AG20443 (cell line): ENCODE data around the gene CRYBB3.
"Not testable (repeated sequence)": the region's sequence is repeated elsewhere in the genome, so short reads cannot be mapped to it uniquely, and the experiment has no call there.

Experiments used
- DNase-seq: peaks from one replicate; pipeline ENCODE4 v3.0.0; 2012; ENCODE audit warnings: low spot score, mixed read lengths

The CRYBB3 gene

DNA sequence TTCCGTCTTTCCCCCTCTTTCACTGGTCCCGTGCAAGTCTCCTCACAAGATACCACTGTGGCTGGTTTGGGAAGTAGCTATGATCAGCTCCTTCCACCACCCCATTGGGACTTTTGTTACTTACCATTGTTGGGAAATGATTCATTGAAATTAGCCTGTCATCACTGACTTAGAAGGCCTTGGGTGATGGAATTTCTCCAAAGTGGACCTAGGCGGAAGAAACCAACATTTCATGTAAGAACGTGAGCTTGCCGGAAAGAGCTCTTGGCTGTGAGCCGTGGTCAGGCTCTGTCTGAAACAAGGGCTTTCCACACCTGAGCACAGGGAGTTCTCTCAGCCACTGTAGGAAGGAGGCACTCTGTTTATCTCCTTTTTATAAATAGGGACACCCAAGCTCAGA, 23.5 kb upstream of the CRYBB3 start:
- DNase-seq, result no peak

DNA sequence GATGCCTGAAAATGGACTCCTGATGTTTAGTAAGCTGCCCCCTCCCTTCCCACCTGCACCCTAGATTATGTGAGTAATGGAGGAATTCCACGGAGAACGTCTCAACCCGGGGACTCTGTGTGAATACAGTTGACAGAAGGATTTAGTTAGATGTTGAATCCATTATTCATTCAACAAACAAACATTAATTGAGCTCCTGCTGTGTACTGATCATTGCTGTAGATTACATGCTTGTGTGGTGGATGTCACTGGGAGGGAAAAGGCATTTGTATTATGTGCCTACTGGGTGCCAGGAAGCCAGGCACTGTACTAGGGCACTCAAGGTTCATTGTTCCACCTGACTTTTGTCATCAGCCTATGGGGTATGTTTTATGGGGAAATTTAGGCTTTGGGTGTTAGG, 22.9 kb upstream of the CRYBB3 start:
- no peak for DNase-seq

DNA sequence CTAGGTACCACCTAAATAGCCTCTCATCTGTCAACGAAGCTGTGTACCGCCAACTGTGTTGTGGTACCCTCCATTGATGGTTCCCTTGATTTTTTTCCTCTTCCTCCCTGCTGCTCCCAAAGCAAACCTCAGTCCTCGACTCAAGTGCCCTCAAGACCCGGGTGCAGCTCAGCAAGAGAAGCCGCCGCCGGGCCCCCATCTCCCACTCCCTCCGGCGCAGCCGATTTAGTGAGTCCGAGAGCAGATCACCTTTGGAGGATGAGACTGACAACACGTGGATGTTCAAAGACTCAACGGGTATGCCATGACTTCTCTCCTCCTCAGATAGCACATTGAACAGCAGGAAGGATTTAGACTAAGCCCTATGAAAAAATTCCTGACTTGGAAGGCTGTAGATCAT, 22.4 kb upstream of the CRYBB3 start:
- no peak for DNase-seq

DNA sequence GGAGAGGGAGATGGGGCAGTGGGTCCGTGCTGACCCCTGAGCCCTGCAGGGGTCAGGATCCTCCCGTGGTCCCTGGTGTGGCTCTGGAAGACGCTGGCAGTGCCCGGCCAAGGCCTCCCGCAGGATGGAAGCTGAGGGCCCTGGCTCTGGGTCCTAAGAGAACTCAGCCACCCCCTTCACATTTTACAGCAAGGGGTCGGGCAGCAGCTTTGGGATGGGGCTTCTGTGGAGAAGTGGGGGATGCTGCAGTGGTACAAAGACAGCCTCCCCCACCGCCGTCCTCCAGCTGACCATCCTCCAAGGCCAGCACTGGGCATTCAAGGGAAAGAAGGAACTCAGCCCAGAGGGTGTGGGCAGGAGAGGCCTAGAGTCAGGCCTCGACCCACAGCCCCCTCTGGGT, 21.8 kb upstream of the CRYBB3 start:
- no peak for DNase-seq

DNA sequence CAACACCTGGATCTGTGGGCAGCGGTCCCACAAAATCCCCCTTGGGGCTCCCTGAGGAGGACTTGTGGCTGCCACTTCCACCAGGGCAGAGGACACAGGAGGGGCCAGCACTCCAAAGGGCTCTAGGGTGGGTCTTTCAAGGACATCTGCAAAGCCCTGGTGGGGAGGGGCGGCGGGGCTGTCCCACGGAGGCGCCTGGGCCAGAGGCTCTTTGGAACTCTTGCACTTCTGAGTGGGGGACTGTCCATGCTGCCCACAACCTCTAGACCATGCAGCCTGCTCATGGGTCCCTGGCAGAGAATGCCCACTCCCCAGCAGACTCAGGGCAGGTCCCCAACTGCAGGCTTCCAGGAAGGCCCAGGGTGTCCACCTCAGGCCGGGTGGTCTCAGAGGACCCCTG, 21.3 kb upstream of the CRYBB3 start:
- not testable (repeated sequence) for DNase-seq

DNA sequence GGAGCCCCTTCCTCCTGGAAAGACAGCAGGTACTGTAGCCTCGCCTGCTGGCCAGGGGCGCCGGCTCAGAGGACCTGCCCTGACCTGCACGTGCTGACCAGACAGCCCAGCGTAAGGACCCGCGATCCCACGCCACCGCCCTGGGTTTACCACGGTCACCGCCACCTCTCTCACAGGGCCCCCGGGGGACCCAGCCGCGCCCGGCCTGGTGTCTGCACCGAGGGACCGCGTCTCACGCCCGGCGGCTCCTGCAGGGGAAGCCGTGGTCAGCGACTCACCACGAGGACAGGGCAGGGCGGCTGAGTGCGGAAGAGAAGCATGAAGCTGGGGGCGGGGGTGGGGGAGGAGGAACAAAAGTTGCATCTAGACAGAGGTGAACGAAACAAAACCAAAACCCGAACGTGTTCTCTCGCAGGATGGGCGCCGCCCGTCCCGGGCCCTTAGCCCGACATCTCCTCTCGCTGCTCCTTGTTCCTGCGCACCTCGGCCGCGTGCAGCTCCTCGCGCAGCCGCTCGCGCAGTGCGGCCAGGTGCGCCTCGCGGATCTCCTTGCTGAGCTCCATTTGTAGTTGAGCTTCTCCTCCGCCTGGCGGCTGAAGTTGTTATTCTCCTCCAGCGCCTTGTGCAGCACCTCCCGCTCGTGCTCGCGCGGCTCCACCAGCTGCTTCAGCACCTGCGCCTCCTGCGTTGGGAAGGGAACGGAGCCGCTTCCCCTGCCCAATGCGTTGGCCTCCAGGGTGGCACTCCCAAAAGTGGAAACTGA, 20.6 kb upstream of the CRYBB3 start:
- not testable (repeated sequence) for DNase-seq

DNA sequence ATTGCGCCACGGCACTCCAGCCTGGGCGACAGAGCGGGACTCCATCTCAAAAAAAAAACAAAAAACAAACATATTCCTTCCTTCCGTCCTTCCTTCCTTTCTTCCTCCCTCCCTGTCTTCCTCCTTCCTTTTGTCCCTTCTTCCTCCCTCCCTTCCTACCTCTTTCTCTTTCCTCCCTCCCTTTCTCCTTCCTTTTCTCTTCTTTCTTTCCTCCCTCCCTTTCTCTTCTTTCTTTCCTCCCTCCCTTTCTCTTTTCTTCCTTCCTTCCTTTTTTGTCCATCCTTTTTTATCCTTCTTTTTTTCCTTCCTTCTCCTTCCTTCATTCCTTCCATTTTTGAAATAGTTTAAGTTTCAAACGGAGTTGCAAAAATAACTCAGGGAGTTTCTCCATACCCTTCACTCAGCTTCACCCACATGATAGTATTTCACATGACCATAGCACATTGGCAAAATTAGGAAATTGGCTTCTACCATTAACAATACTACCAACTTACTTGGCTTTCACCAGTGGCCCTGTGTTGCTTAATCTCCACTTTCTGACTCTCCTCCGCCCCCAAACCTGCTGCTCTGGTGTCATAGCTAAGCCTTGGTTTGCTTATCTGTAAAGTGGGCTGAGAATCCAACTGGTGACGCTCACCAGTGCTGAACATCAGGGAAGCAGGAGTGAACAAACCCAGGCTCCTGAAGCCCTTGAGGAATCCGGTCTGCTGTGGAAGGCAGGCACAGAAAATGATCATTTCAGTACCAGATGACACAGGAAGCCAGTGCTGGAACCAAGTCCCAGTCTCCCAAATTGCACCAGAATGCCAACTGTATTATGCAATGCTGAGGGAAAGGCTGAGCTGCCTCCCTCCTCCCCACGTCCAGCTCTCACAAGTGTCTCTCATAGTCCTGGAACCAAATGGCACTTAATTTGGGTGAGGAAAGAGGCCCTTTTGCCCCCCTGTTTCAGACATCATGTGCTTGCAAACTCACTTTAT, 17.2 kb upstream of the CRYBB3 start:
- peak; percentile 42 for DNase-seq

DNA sequence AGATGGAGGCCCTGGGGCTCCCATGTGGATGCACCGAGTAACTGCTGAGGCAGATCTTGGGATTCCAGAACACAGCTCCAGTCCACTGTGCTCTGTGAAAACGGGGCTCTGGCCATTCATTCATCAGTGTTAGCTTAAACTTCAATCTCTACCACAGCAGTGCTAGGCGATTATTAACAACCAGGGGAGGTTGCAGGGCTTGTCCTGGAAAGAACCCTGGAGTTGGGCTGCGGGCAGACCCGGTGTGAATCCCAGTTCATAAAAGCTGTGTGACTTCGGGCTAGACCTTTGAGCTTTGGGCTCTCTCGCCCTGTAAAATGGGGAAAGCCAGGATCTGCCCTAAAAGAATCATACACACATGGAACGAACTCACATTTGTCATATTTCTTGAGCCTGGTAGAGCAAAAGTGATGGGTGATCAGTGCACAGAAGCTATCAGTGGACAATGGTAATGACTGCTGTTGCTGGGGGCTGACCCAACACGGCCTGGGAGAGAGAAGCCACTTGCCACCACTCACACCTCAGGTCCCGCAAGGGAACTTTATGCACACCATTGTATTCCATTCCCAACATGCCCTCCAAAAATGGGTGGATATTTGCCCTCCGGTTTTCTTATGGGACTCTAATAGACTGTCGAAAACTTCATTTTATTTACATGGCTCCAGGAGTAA, 15.6 kb upstream of the CRYBB3 start:
- no peak for DNase-seq

DNA sequence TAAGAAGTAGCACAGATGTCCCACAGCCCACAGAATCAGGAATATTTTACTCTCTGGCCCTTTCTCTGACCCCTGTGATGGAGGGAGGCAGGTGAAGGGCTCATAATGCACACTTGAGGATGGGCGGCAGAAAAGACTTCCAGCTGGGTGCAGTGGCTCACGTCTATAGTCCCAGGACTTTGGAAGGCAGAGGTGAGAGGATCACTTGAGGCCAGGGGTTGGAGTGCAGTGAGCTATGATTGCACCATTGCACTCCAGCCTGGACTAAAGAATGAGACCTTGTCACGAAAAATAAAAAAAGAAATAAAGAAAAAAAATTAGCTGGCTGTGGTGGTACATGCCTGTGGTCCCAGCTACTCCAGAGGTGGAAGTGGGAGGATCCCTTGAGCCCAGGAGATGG, 13.5 kb upstream of the CRYBB3 start:
- no peak for DNase-seq

DNA sequence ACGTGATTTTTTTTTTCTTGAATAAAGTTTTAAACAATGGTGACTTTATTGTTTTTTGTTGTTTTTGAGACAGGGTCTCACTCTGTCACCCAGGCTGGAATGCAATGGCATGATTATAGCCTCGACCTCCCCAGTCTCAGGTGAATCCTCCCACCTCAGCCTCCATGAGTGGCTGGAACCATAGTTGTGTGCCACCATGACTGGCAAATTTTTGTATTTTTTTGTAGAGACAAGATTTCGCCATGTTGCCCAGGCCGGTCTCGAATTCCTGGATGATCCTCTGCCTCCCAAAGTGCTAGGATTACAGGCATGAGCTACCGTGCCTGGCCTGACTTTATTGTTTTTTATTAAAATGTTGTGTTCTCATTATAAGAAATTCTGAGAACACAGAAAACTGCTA, 12.2 kb upstream of the CRYBB3 start:
- no peak for DNase-seq

DNA sequence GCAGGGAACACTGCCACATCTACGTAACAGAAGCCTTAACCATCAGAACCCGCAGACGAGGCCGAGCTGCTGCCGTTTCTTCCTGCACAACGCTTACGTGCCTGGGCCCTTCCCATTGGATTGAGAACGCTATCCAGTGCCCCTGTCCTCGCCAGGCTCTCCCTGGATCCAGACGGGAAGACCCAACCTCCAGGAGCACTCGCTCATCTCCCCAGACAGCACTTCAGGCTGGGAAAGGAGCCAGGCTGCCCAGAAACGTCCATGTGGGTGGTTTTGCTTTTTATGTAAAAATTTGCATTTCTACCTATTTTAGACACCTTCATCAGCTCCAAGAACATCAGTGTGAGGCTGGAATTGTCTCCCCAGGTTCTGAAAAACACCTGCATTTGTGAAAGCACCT, 7.3 kb upstream of the CRYBB3 start:
- no peak for DNase-seq

DNA sequence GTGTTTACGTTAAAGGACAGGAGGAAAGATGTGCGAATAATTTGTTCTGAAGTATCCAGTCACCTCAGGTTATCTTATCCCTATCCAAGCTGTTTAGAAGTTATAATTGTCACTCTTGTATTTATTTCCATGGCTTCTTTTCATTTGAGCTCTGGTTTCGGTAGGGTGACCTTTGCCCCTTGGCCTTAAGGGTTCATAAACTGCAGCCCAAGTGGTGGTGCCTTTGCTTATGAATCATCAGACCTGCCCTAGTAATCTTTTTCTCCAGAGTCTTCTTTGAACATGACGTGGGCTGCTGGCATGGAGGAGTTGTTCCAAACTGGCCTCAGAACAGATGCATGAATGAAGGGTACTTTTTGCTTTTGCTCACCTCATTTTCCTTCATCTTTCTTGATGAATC, 6.5 kb upstream of the CRYBB3 start:
- DNase-seq, result no peak

DNA sequence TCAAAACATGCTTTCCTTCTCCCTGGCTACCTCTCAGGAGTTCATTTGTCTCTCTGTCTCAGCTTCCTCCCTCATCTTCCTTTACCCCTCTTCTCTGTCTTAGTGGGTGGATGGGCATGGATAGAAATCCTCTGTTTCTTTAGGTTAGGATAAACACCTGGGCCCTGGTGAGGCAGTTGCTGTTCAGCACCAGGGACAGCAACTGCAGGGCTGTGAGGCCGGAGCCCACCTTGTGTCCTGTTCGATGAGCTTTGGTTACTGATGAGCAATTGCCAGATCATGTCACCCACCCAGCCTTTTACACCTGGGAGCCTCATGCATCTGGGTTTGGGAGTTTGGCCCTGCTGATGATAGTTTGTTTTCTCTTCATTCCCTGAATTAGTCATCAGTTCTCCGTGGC, 6.1 kb upstream of the CRYBB3 start:
- no peak for DNase-seq

DNA sequence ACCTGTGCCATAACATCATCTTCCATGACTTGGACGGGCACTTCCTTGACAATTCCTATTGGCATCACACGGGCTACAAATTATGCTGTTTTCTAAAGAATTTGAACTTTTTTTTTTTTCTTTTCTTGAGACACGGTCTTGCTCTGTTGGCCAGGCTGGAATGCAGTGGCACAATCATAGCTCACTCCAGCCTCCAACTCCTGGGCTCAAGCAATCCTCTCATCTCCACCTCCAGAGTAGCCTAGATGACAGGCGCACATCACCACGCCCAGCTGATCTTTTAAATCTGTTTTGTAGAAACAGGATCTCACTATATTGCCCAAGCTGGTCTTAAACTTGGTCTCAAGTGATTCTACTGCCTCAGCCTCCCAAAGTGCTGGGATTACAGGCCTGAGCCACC, 3.3 kb upstream of the CRYBB3 start:
- no peak for DNase-seq

DNA sequence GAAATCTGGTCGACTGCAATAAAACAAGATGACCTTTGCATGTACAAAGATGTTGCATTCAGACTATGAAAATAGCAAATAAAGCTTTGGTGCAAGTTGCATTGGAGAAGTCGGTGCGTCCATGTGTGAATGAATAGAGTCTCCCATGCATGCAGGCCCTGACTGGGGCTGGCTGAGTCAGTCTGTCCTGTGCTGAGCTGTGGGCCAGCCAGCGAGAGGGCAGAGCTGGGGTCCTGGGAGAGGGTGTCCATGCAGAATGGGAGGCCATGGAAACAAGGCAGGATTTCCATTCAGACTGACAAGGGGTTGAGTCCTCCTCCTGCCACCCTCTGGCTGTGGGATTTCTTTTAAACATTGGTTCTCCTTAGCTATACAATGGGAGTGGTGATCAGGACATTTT, 2.3 kb upstream of the CRYBB3 start:
- DNase-seq, result no peak

DNA sequence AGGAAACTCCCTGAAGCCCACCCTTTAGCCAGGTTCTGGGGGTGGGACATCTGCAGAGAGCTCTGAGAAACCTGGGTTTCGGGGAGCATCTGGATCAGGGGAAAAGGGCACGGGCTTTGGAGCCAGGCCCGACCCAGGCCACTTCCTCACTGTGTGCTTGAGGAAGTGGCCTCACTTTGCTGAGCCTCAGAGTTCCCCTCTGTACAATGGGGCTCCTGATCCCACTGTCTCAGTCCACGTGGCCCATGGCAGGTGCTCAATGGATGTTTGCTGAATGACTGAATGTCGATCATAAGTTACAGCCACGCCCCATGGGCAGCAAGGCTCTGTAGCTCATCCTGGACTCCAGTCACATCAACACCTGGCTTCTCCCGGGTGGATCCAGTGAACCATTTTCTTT, 1.3 kb downstream of the CRYBB3 start:
- no peak for DNase-seq

DNA sequence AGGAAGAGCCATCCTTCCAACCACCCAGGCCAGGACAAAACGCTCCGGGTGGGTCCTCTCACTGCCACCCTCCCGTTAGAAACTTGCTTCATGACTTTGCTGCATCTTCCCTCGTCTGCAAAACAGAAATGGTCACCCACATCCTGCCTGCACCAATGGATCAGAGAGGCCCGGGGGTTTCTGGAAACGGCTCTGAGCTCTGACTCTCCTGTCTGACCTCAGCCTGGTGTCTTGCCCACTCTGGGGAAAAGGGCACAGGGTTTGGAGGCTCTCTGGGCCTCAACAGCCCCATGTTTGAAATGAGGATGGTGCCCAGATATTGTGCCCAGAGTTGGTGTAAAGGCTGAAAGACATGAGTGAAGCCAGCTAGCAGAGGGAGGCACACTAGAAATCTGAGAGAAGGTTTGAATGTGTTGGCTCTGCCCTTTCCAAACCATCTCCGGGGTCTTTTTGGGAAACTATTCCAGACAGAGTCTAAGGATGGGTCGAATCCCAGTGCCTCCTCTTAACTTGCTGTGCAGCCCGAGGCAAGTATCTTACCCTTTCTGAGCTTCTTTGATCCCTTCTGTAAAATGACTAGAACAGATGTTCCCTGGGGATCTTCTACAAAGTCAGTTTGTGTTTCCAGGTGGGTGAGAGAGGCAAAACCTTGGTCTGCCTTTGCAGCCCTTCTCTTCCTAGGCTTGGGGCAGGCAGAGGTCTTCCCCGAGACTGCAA, 2.1 kb downstream of the CRYBB3 start:
- no peak for DNase-seq

DNA sequence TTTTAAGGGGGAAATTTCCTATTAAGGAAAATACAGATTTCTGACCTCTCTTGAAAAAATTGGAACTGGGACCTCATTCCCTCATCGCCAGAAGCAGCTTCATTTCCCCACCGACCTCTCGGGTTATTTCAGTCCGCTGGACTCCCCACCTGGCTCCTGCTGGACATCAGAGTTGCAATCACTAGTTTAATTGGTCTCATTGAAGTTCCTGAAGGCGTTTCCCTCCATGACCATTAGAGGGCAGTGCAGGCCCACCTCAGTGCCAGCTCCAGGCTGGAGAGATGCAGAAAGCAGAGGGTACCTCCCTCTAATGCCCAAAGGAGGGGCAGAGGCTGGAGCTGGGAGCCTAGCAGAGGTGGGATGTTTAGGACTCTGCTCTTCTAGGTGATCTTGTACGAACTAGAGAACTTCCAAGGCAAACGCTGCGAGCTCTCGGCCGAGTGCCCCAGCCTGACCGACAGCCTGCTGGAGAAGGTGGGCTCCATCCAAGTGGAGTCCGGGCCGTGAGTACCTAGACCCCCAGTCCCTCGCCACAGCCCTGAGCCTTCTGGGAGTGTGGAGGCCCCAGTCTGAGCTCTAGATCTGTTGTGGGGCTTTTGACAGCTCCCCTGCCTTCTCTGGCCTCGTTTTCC, 2.7 kb downstream of the CRYBB3 start:
- DNase-seq, result peak; percentile 82

DNA sequence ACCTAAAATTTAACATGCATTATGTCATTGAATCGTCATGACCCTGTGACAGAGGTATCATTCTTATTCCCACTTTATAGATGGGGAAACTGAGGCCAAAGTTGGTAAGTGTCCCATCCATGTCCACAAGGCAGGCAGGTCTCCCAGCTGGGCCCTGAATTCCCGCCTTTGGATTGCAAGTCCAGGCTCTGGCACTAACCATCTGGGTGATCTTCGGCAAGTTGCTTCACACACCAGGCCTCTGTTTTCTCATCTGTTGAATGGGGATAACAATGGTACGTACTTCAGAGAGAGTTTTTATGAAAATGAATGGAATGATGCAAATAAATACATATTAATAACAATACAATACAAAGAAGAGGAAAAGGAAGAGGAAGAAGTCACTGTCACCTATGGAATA, 3.4 kb downstream of the CRYBB3 start:
- DNase-seq, result no peak

DNA sequence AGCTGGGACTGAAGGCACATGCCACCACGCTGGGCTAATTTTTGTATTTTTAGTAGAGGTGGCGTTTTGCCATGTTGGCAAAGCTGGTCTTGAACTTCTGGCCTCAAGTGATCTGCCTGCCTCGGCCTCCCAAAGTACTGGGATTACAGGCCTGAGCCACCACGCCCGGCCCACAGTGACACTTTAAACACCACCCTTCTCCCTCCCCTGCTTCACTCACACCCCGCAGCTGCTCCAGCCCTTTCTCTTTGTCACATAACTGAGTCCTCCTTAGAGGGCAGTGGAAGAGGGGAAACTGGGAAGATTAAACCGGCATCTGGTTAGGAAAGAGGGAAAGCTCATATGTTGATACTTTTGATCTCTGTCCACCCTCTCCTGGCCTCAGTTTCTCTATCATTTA, 4.9 kb downstream of the CRYBB3 start:
- not testable (repeated sequence) for DNase-seq

DNA sequence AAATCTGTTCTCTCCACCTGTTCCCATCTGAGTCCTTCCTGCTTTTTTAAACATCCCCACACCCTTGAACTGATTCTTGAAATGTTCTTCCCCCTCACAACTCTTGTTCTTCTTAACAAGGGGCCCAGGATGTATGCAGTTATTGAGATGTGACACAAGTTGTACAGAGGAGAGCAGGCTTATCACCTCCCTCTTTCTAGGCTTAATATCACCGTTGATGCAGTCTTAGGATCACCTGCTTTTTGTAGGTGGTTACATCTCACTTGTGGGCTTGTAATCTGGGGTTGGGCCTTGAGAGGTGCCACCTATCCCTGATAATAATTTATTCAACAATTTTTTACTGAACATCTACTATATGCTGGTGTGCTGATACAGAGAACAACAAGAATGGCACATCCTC, 6.2 kb downstream of the CRYBB3 start:
- DNase-seq, result no peak

DNA sequence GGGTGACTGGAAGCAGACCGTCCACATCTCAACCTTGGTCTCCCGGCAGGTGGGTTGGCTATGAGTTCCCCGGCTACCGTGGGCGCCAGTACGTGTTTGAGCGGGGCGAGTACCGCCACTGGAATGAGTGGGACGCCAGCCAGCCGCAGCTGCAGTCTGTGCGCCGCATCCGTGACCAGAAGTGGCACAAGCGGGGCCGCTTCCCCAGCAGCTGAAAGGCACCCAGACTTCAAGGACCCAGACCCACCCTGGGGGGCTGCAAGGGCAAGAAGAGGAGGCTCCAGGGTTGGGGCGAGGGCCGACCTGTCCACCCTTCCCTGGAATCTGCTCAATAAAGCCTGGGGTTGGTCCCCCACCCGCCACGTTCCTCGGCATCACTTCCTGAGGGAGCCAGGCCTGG, 7.3 kb downstream of the CRYBB3 start:
- DNase-seq, result no peak
